Esophagus squamous epithelium (tissue), 5 donors: ENCODE measurements around the gene PIGA. TPM values are rescaled to one million over a fixed set of nuclear protein-coding genes. Genes with fewer than 3 reads are reported as not detected.
"Not testable (repeated sequence)": the region's sequence is repeated elsewhere in the genome, so short reads cannot be mapped to it uniquely, and the experiment has no call there.

Experiments
- DNase-seq: peaks from one replicate; lab custom pipeline; 2025; lab: John Stamatoyannopoulos, UW
- H3K27ac ChIP-seq, 4 donors: fragments of 200-600 bp; sonication (generic); one replicate each; pipeline ENCODE4 v1.5.1; 2016 to 2019; ENCODE audit warnings: mild to moderate bottlenecking in 1 of 4
- H3K27me3 ChIP-seq, 4 donors: fragments of 200-600 bp; sonication (generic); 1 replicate in 3 of 4; 2 replicates in 1 of 4; pipeline versions ENCODE4 v1.5.1 to v1.6.0; 2017 to 2021; ENCODE audit warnings: antibody characterized with exemption in 1 of 4
- H3K36me3 ChIP-seq, 3 donors: fragments of 200-600 bp; sonication (generic); one replicate each; pipeline ENCODE4 v1.5.1; 2016 to 2019
- H3K4me1 ChIP-seq, 3 donors: fragments of 200-600 bp; sonication (generic); one replicate each; pipeline ENCODE4 v1.5.1; 2017 to 2019
- H3K4me3 ChIP-seq, 4 donors: fragments of 200-600 bp; sonication (generic); 1 replicate in 3 of 4; 2 replicates in 1 of 4; pipeline ENCODE4 v1.5.1; 2016 to 2019; ENCODE audit warnings: mild to moderate bottlenecking in 2 of 4, moderate library complexity in 1 of 4
- H3K9me3 ChIP-seq, 3 donors: fragments of 200-600 bp; sonication (generic); one replicate each; pipeline ENCODE4 v1.5.1; 2016 to 2019
- CTCF ChIP-seq, 6 experiments: fragments of 450-650 bp in 4 of 6; fragments of 200-600 bp in 2 of 6; sonication (generic) in 2 of 6; IDR thresholded peaks; one replicate each; pipeline ENCODE4 v1.5.1; 2016 to 2019; ENCODE audit warnings: antibody characterized with exemption in 6 of 6, mild to moderate bottlenecking in 4 of 6, moderate library complexity in 4 of 6
- POLR2A ChIP-seq, 4 donors: fragments of 450-650 bp; IDR thresholded peaks; one replicate each; pipeline ENCODE4 v1.6.1; 2017; ENCODE audit warnings: antibody characterized with exemption in 4 of 4, mild to moderate bottlenecking in 4 of 4, moderate library complexity in 3 of 4
- WGBS, 2 donors: methylation state at CpG; one replicate each; pipeline ENCODE4 v1.1.5; 2018; 5-methylcytosine and 5-hydroxymethylcytosine counted together
- intact Hi-C: fragments of 100-400 bp; cut with DNase I; formaldehyde crosslinking; loops from one replicate; pipeline ENCODE4 v1.15.0; 2022
- total RNA-seq, 4 donors: library from RNA; depleted of rRNA; stranded (reverse); fragments of >200 nt; gene quantifications; one replicate each; pipeline ENCODE4 v1.1.0, GENCODE V29; 2016
- donor health status: DM: yes; HTN: yes; CAD: no.

PIGA gene
- total RNA-seq, 4 donors from 2014 or later, result 10.0 to 22.5 (median 12.6) TPM

GRCh38 chrX:15314472-15314871, 20.9 kb downstream of the PIGA start:
- H3K27ac ChIP-seq, result no peak overlapping the region
- no peak overlapping the region for H3K4me3 ChIP-seq
- intact Hi-C loops, result no loop called here
- H3K27me3 ChIP-seq, result no peaks in the 10 kb centered on the region
- DNase-seq, result no peak
- TF ChIP-seq POLR2A (IDR thresholded peaks at IDR 0.05) (no peak), CTCF (IDR thresholded peaks at IDR 0.05) (no peak)
- H3K36me3 ChIP-seq, result no peaks in the 10 kb centered on the region
- no peaks in the 10 kb centered on the region for H3K9me3 ChIP-seq
- WGBS, 2 donors, result 32 to 52% methylated on average over 2 of the region's 2 CpGs
- H3K4me1 ChIP-seq, result no peaks in the 10 kb centered on the region

GRCh38 chrX:15311119-15311518, 24.2 kb downstream of the PIGA start:
- H3K4me1 ChIP-seq, result no peaks in the 10 kb centered on the region
- intact Hi-C loops, result no loop called here
- H3K27me3 ChIP-seq, result no peaks in the 10 kb centered on the region
- H3K4me3 ChIP-seq, result no peak overlapping the region
- DNase-seq, result no peak
- H3K36me3 ChIP-seq, result no peaks in the 10 kb centered on the region
- H3K9me3 ChIP-seq, result no peaks in the 10 kb centered on the region
- no peak for TF ChIP-seq CTCF (IDR thresholded peaks at IDR 0.05)
- no peak for TF ChIP-seq POLR2A (IDR thresholded peaks at IDR 0.05)
- 84 to 100% methylated on average over 3 of the region's 3 CpGs for WGBS, 2 donors
- no peak overlapping the region for H3K27ac ChIP-seq

GRCh38 chrX:15310117-15310516, 25.2 kb downstream of the PIGA start:
- intact Hi-C loops, result no loop called here
- no peak for TF ChIP-seq CTCF (IDR thresholded peaks at IDR 0.05)
- TF ChIP-seq POLR2A (IDR thresholded peaks at IDR 0.05), result no peak
- peak overlapping the region in 1 of 4 donors; percentile 9 for H3K27ac ChIP-seq
- WGBS, 2 donors, result 16 to 35% methylated on average over 3 of the region's 3 CpGs
- no peaks in the 10 kb centered on the region for H3K9me3 ChIP-seq
- no peaks in the 10 kb centered on the region for H3K36me3 ChIP-seq
- H3K4me3 ChIP-seq, result no peak overlapping the region
- no peaks in the 10 kb centered on the region for H3K27me3 ChIP-seq
- H3K4me1 ChIP-seq, result no peaks in the 10 kb centered on the region
- DNase-seq, result no peak

- H3K27me3 ChIP-seq, H3K27ac ChIP-seq, H3K36me3 ChIP-seq, H3K4me3 ChIP-seq, intact Hi-C loops, H3K9me3 ChIP-seq, H3K4me1 ChIP-seq, DNase-seq: not testable (repeated sequence)
- 43 to 82% methylated on average over 3 of the region's 3 CpGs for WGBS, 2 donors
Observed at GRCh38 chrX:15305899-15306298, 29.4 kb downstream of the PIGA start.

GRCh38 chrX:15301924-15302323, 33.4 kb downstream of the PIGA start:
- WGBS, 2 donors, result 0 to 56% methylated on average over 1 to 2 of the region's 4 CpGs
- TF ChIP-seq CTCF (IDR thresholded peaks at IDR 0.05) (no peak), POLR2A (IDR thresholded peaks at IDR 0.05) (no peak)
- H3K9me3 ChIP-seq, result no peaks in the 10 kb centered on the region
- no peaks in the 10 kb centered on the region for H3K36me3 ChIP-seq
- no peak for DNase-seq
- H3K4me1 ChIP-seq, result no peaks in the 10 kb centered on the region
- intact Hi-C loops, result no loop called here
- no peak overlapping the region for H3K4me3 ChIP-seq
- no peak overlapping the region for H3K27ac ChIP-seq
- no peaks in the 10 kb centered on the region for H3K27me3 ChIP-seq
